ENCODE results near the gene NTRK3. TPM values are rescaled to one million over a fixed set of nuclear protein-coding genes. Genes with fewer than 3 reads are reported as not detected.
"Not testable (repeated sequence)": the region's sequence is repeated elsewhere in the genome, so short reads cannot be mapped to it uniquely, and the experiment has no call there.

NTRK3 gene
- total RNA-seq, 1 donor from 2014 or later = not detected

GRCh38 chr15:88075102-88075501, 181.4 kb downstream of the NTRK3 start:
- no peak for TF ChIP-seq CTCF (conservative IDR thresholded peaks at IDR 0.05; ENCODE audit: low read depth, low read length)
- no peak overlapping the region for H3K4me3 ChIP-seq (ENCODE audit: low read depth, low read length)
- no peak for DNase-seq (ENCODE audit: low read depth)

- DNase-seq (ENCODE audit: low read depth) = no peak
- no peak for TF ChIP-seq CTCF (conservative IDR thresholded peaks at IDR 0.05; ENCODE audit: low read depth, low read length)
Measured at GRCh38 chr15:88074386-88074785, 182.2 kb downstream of the NTRK3 start.

GRCh38 chr15:88073391-88073691, 183.2 kb downstream of the NTRK3 start:
- DNase-seq (ENCODE audit: low read depth) = no peak
- TF ChIP-seq CTCF (conservative IDR thresholded peaks at IDR 0.05; ENCODE audit: low read depth, low read length) = no peak
- no peak overlapping the region for H3K4me3 ChIP-seq (ENCODE audit: low read depth, low read length)

More at GRCh38 chr15:88074386-88074785, 182.2 kb downstream of the NTRK3 start:
- no peak overlapping the region for H3K4me3 ChIP-seq (ENCODE audit: low read depth, low read length)

GRCh38 chr15:88072598-88073390, 183.7 kb downstream of the NTRK3 start:
- no peak for TF ChIP-seq CTCF (conservative IDR thresholded peaks at IDR 0.05; ENCODE audit: low read depth, low read length)

GRCh38 chr15:88072133-88072532, 184.4 kb downstream of the NTRK3 start:
- H3K4me3 ChIP-seq (ENCODE audit: low read depth, low read length); DNase-seq (ENCODE audit: low read depth): not testable (repeated sequence)

More at GRCh38 chr15:88072598-88073390, 183.7 kb downstream of the NTRK3 start:
- no peak overlapping the region for H3K4me3 ChIP-seq (ENCODE audit: low read depth, low read length)
- DNase-seq (ENCODE audit: low read depth) = no peak

GRCh38 chr15:88071141-88071540, 185.4 kb downstream of the NTRK3 start:
- no peak overlapping the region for H3K4me3 ChIP-seq (ENCODE audit: low read depth, low read length)
- no peak for TF ChIP-seq CTCF (conservative IDR thresholded peaks at IDR 0.05; ENCODE audit: low read depth, low read length)
- DNase-seq (ENCODE audit: low read depth) = no peak

- no peak for TF ChIP-seq CTCF (conservative IDR thresholded peaks at IDR 0.05; ENCODE audit: low read depth, low read length)
- no peak overlapping the region for H3K4me3 ChIP-seq (ENCODE audit: low read depth, low read length)
- DNase-seq (ENCODE audit: low read depth) = no peak
Measured at GRCh38 chr15:88069561-88069960, 187.0 kb downstream of the NTRK3 start.

All from epithelial cell of proximal tubule (primary cell).